ENCODE results near the gene SCNN1G.
"Not testable (repeated sequence)": the region's sequence is repeated elsewhere in the genome, so short reads cannot be mapped to it uniquely, and the experiment has no call there.

Gene SCNN1G

DNA sequence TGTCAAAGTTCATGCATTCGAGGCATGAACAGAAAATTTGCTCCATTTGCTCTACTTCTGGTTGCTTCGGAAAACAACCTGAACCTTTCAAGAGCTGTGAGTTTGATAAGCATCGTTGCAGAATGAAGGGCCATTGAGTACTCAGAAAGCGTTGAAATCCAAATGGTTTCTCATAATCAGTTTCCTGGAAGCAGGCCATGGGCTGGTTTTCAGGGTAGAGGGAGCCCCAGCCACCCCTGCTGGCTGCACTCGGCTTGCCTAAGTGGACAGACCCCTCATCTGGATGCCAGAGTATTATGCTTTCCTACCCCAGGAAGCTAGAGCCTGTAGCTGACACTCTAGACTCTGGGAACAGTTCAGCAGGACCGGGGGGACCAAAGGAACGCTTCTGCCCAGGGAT, 24.4 kb downstream of the SCNN1G start:
- DNase-seq, result no peak

DNA sequence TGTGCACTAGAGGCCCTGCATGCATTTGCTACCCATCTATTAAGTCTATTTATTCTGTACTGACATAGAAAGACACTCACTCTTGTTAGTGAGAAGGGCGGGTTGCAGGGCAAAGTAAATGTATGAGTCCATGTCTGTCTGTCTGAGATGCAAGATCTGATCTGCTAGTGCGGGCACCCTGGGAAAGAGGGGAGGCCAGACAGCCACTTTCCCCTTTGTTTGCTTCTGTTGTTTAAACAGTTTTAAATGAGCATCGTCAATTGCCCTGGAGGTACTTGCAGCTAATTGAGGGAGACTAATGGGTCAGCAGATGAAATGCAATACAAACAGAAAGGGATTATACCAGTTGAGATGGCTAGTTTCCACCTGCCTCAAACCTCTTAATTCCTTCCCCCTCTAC, 24.9 kb downstream of the SCNN1G start:
- DNase-seq, result no peak

DNA sequence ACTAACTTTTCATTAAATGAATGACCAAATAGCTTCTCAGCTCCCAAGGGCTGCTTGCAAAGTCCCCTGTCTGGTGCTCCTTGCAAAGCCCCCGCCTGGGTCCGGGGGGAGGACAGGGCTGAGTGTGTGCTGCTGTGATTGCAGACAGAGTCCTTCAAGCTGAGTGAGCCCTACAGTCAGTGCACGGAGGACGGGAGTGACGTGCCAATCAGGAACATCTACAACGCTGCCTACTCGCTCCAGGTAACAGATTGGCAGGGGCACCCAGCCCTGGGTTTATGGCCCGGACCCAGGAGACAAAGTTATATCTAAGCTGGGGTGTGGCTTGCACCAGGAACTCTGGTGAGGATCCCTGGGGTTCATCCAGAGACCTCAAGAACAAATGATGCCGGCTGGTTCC, 27.1 kb downstream of the SCNN1G start:
- DNase-seq, result no peak

DNA sequence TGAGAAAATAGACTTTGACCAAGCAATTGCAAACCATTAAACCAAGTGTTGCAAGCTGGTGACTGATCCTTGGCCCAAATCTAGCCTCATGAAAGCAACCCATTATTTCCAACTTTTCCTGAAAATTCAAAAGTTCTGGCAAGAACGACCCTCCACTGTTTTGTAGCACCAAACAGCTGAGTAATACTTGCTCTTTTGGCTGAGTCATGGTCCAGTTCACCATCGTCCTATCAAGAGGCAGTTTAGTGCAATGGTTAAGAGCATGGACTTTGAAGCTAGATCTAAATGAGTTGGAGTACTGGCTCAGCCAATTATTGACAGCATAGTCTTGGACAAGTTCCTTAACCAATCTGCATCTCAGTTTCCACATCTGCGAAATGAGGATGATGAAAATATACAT, 31.3 kb downstream of the SCNN1G start:
- no peak for DNase-seq

DNA sequence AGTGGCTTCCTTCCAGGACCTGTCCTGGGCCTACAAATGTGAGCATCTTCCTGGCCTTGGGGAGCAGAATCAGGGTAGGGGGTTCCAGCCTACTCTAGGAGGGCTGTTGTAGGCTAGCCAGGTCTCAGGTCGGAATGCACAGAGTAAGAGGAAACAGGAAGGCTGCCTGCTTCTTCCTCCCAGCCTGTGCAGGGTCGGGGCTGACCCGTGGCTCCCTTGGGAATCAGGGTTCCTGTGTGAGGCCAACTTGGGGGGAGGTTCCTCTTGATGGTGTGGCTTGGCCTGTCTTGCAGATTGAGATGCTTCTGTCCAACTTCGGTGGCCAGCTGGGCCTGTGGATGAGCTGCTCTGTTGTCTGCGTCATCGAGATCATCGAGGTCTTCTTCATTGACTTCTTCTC, 32.3 kb downstream of the SCNN1G start:
- DNase-seq, result no peak

DNA sequence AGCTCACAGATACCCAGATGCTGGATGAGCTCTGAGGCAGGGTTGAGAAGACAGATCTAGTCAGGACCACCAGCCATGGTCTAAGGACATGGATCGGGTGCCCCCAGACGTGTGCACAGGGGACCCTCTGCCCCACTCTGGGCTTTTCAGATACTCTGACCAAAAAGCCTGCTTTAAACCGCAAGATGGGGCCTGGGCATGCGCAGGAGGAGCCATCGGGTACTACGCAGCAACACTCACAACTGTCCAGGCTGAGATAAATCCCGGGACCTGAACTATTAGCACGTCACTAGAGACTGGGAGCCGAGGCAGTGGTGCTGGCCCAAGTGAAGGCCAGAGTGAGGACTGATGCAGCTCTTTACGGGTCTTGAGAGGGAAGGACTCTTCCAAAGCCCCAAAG, 32.9 kb downstream of the SCNN1G start:
- DNase-seq, result no peak

DNA sequence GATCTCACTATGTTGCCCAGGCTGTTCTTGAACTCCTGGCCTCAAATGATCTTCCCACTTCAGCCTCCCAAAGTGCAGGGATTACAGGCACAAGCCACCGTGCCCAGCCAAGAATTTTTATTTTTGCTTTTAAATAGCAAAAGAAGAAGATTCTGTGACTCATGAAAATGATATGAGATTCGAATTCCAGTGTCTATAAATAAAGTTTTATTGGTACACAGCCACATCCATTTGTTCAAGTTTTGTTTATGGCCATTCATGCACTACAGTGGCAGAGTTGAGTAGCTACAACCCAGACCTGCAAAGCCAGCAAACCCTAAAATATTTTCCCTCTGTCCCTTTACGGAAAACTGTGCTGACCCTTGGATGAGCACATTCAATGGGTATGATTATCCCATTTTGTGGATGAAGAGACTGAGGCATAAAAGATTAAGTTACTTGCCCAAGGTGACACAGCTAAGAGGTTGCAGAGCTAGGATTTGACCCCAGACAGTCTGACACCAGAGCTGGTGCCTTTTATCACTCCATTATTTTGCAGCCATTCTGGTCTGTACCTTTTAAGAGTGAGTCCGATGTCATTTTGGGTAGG, 34.2 kb downstream of the SCNN1G start:
- no peak for DNase-seq

DNA sequence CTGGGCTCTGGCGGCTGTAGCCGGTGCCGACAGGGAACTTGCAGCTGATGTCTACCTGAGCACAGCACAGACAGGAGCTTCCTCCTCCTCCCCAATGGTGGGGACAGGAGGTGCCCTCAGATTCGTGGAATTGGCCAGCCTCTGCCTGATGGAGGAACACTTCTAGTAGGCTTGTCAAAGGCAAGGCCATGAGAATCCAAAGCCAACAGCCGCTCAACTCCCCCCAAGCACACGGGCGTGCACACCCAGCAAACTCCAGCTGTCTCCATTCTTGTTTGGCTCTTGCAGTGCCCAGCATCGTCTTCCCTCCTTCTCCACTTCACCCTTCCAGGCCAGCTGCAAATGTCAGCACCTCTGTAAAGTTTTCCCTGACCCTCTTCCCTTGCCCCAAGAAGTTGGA, 35.1 kb downstream of the SCNN1G start:
- no peak for DNase-seq

DNA sequence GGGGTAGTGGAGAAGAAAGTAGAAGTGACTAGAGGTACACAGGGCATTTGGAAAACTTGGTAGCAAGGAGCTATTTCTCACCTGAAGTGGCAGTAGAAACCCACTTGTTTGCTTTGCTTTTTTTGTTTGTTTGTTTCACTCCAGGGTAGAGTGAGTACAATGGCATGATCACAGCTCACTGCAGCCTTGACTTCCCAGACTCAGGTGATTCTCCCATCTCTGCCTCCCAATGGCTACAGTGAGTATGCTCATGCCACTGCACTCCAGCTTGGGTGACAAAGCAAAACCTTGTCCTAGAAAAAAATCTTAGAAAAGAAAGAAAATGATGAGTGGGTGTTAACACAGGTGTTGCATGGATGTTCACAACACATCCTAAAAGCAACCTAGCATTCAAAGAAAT, 40.4 kb downstream of the SCNN1G start:
- DNase-seq, result no peak

DNA sequence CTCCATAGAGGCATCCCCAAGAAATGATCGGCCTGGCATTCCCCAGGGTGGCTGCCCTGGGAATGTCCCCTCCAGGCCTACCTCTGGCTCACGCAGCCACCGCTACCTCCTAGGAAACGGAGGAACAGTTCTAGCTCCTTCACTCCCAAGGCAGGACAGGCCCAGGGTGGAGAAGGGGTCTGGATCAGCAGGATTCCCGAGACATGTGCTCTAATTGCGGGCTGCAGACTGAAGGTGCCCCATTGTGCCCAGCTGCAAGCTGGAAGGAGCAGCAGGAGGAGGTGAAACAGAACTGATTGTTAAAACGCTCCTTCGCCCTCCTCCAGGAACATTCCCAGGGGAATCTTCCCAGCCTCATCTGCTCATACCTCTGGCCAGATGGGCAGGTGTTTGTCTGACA, 40.8 kb downstream of the SCNN1G start:
- no peak for DNase-seq

DNA sequence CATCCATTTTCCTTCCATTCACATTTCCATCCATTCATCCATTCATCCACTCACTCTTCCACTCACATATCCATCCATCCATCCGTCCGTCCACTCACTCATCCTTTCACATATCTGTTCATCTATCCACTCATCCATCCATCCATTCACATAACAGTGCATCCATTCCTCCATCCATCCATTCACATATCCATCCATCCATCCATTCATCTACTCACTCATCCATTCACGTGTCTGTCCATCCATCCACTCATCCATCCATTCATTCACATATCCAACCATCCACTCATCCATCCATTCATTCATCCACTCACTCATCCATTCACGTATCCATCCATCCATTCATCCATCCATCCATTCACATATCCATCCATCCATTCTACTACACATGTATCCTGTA, 42.6 kb downstream of the SCNN1G start:
- no peak for DNase-seq

DNA sequence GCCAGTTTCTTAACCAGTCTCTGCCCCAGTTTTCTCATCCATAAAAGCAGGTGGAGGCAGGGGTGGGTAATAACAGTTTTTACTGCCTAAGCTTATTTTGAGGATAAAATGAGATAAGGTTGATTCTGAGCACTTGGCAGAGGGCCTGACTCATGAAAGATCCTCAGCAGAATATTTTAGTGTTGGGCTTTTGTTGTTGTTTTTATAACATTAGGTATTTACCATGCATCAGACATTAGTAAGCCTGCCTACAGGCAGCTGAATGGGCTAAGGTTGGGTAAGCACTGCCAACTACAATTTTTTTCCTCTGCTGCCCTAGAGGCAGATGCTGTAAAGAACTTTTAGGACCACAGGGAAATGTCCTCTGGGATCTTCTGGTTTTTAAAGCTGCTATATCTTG, 43.1 kb downstream of the SCNN1G start:
- DNase-seq, result no peak

DNA sequence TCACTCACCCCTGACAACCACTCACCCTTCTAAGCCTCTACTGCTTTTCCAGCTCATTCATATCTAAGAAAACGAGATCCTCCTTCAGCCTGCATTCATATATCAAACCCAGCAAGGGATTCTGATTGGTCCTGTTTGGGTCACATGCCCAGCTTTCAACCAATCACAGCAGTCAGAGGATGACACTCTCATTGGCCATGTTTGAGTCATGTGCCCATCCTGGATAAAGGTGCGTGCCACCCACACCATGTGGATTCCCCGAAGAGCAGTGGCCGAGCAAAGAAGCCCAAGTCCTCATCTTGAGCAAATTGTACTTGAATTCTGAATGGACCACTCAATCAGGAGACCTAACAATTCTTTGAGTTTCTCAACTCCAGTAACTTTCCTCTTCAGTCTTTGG, 45.0 kb downstream of the SCNN1G start:
- no peak for DNase-seq

DNA sequence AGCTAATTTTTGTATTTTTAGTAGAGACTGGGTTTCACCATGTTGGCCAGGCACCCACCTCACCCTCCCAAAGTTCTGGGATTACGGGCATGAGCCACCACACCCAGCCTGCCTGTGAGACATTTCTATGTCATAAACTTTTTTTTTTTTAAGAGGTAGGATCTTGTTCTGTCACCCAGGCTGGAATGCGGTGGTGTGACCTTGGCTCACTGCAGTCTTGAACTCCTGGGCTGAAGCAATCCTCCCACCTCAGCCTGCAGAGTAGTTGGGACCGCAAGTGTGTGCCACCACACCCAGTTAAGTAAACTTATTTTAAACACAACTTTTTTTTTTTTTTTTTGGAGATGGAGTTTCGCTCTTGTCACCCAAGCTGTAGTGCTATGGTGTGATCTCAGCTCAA, 47.2 kb downstream of the SCNN1G start:
- no peak for DNase-seq

DNA sequence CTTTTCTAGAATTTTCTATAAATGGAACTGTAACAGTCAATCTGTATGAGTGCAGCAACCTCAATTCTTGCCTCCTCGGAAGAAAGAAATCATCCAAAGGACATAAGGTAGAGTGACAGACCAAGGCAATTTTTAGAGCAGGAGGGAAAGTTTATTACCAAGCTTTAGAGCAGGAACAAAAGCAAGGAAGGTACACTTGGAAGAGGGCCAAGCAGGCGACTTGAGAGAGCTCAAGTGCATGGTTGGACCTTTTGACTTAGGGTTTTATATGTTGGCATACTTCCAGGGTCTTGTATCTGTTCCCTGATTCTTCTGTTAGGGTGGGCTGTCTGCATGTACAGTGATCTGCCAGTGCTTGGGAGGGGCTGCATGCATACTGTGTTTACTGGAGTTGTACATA, 50.3 kb downstream of the SCNN1G start:
- no peak for DNase-seq

DNA sequence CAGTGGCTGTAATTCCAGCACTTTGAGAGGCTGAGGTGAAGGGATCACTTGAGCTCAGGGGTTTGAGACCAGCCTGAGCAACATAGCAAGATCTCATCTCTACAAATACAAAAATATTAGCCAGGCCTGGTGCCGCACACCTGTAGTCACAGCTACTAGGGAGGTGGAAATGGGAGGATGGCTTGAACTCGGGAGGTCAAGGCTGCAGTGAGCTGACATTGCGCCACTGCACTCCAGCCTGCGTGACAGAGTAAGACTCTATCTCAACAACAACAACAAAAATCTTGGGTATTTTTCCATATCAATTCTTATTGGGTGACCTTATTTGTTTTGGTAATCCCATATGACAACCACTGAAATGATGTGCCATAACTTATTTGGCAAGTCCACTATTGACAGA, 52.6 kb downstream of the SCNN1G start:
- no peak for DNase-seq

DNA sequence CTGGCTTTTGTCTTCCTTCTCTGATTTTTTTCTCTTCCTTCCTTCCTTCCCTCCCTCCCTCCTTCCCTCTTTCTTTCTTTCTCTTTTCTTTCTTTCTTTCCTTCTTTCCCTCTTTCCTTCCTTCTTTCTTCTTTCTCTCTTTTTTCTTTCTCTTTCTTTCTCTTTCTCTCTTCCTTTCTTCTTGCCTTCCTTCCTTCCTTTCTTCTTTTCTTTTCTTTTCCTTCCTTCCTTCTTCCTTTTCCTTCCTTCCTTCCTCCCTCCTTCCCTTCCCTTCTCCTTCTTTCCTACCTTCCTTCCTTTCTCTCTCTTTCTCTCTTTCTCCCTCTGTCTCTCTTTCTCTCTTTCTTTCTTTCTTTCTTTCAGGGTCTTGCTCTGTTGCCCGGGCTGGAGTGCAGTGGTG, 54.4 kb downstream of the SCNN1G start:
- no peak for DNase-seq

DNA sequence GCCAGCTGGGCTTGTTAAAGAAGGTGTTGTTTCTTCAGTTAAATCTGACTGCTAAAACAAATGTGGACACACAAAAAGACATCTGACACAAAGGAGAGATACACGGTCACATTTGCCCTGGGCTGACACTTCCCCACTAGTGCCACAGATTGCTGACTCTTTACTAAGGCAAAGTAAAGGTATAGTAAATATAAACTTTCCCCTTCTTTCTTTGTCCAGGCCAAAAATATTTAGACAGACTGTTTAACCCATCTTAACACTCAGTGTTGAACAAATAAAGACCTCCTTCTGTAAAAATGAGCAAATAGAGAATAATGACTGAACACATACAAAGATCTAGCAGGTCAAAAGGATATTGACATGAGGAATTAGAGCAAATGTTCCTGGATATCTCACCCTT, 58.4 kb downstream of the SCNN1G start:
- no peak for DNase-seq

DNA sequence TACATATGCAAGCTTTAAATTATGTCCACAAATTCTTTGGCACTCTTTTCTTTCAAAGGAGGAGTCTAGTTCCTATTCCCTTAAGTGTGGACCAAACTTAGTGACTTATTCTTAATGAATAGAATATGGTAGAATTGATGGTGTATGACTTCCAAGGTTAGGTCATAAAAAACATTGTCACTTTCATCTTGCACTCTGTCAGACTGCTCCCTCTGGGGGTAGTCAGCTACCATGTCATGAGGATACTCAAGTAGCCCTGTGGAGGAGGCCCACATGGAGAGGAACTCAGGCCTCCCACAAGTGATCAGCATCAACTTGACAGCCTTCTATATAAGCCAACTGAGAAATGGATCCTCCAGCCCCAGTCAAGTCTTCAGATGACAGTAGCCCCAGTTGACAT, 61.6 kb downstream of the SCNN1G start:
- no peak for DNase-seq

DNA sequence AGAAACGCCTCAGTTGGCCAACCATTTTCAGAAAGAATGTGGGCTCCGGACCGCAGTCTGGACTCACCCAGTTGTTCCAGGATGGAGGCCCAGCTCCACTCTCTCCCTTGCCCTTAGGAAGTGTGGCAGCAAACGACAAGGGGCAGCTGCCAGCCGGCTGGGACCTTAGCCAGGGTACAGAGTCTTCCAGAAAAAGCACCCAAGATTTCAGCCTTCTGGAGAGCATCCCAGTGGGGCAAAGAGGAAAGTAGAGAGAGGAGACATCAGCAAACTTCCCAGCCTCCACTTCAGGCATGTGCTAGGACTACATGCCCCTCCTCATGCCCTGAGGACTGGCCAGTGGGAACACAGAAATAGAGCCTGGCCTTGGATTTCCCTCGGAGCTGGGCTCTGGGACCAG, 62.7 kb downstream of the SCNN1G start:
- DNase-seq, result no peak

DNA sequence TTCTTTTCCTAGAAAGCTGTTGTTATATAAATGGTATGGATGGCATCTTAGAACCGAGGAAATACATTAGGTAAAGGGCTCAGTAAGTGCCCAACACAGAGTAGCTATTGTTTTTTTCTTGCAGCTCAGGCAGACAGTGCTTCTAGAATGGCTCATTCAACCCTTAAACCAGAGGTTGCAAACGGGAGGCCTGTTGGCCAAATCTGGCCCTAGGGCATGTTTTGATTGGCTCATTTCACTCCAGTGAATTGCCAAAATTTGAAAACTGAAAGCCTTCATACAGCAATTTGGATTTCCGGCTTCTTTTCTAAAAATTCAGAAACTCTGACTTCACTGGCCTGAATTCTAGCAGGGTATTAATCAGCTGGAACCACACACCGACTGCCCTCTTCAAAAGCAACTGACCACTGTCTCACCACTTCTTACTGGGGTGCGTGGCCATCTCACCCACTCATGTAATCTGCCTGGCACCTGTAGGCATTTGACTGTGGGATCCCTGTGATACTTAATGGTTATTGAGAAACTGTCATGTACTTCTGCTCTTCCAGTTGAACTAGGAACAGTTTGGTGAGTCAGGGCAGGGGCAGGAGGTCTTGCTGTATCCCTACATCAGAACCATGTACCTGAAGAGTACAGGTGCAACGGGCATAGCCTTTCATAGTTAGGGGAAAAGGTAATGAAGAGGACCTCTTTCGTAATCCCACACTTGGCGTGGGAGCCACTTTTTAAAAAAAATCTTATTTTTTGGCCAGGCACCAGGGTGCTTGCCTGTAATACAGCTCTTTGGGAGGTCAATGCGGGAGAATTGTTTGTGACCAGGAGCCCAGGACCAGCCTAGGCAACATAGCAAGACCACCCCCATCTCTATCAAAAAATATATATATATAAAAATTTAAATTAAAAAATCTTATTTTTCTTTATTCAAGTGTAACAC, 66.0 kb downstream of the SCNN1G start:
- DNase-seq, result no peak

DNA sequence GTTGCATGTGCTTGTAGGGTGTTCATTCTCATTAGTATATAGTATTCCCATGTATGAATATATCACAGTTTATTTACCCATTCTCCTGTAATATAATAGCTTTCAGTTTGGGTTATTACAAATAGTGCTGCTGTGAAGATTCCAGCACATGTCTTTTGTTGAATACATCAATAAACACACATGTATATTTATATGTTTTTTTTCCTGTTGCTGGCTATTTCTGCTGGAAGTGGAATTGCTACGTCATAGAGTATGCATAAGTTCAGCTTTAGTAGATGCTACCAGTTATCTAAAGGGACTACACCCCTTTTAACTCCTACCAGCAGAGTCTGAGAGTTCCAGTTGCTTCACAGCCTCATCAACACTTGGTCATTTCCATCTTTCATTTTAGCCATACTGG, 67.3 kb downstream of the SCNN1G start:
- DNase-seq, result no peak

DNA sequence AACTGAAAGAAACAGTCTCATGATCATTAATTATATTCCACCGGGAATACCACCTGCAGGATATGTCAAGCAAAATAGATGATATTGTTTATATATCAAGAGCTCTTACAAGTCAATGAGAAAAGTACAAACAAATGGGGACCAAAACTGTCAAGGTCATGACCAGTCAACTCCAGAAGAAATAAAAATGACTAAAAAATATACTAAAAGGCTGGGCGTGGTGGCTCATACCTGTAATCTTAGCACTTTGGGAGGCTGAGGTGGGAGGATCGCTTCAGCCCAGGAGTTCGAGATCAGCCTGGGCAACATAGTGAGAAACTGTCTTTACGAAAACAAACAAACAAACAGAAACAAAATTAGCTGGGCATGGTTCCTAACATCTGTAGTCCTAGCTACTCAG, 69.8 kb downstream of the SCNN1G start:
- no peak for DNase-seq

DNA sequence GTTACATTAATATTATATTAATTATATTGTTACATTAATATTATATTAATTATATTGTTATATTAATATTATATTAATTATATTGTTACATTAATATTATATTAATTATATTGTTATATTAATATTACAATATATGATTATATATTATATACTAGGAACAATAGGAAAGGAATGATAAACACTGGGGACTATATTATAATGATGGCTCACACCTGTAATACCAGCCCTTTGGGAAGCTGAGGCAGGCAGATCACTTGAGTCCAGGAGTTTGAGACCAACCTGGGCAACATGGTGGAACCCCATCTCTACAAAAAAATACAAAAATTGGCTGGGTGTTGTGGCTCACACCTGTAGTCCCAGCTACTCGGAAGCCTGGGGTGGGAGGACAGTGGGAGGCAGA, 71.1 kb downstream of the SCNN1G start:
- DNase-seq, result not testable (repeated sequence)

DNA sequence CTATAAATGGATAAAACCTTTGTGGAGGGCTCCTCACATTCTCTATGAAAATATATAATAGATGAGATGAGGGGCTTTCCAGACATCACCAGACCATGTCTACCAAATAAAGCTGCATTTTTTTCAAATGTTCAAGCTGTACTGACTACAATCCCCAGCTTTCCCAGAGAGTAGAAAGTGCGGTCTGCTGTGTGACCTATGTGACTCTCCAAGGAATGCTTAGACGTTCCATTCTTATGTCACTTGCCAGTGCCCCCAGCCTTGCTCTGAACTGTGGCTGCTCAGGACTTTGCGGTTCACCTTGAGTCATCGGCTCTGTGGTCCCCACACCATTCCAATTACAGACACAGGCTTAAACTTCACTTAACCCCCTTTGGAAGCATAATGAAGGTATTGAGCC, 71.8 kb downstream of the SCNN1G start:
- DNase-seq, result no peak
